Heart left ventricle (tissue), 16 donors: ENCODE measurements around the gene CACNA2D1. TPM values are rescaled to one million over a fixed set of nuclear protein-coding genes. Genes with fewer than 3 reads are reported as not detected.
"Not testable (repeated sequence)": the region's sequence is repeated elsewhere in the genome, so short reads cannot be mapped to it uniquely, and the experiment has no call there.

Source experiments
- ATAC-seq, 4 donors: fragments of 200-7000 bp; cut with Tn5 transposase; one replicate each; pipeline ENCODE4 v1.9.1; 2020 to 2022; ENCODE audit warnings: moderate library complexity in 4 of 4, mild to moderate bottlenecking in 3 of 4, moderate number of reproducible peaks in 1 of 4
- DNase-seq, 5 donors: peaks; one replicate each; pipeline ENCODE4 v3.0.0-alpha.2; 2020
- H3K27ac ChIP-seq, 12 donors: fragments of 200-600 bp; sonication (generic) in 4 of 12; one replicate each; pipeline versions ENCODE4 v1.5.0 to v1.8.0; 2016 to 2022; ENCODE audit warnings: mild to moderate bottlenecking in 2 of 12
- H3K27me3 ChIP-seq, 9 donors: fragments of 200-600 bp; sonication (generic) in 2 of 9; one replicate each; pipeline versions ENCODE4 v1.5.1 to v1.8.0; 2016 to 2022; ENCODE audit warnings: mild to moderate bottlenecking in 3 of 9
- H3K36me3 ChIP-seq, 9 donors: fragments of 200-600 bp; sonication (generic) in 2 of 9; one replicate each; pipeline versions ENCODE4 v1.5.0 to v1.8.0; 2018 to 2022; ENCODE audit warnings: mild to moderate bottlenecking in 2 of 9
- H3K4me1 ChIP-seq, 12 donors: fragments of 200-600 bp; sonication (generic) in 4 of 12; one replicate each; pipeline versions ENCODE4 v1.5.0 to v1.8.0; 2016 to 2022; ENCODE audit warnings: mild to moderate bottlenecking in 3 of 12
- H3K4me3 ChIP-seq, 12 donors: fragments of 200-600 bp; sonication (generic) in 4 of 12; one replicate each; pipeline versions ENCODE4 v1.5.0 to v1.8.0; 2017 to 2022; ENCODE audit warnings: mild to moderate bottlenecking in 9 of 12, moderate library complexity in 4 of 12
- H3K9me3 ChIP-seq, 12 donors: fragments of 200-600 bp; sonication (generic) in 4 of 12; one replicate each; pipeline versions ENCODE4 v1.5.0 to v1.8.0; 2016 to 2022; ENCODE audit warnings: mild to moderate bottlenecking in 1 of 12
- CTCF ChIP-seq, 12 donors: fragments of 200-600 bp; sonication (generic) in 4 of 12; IDR thresholded peaks; one replicate each; pipeline versions ENCODE4 v1.5.0 to v1.8.0; 2018 to 2022; ENCODE audit warnings: antibody characterized with exemption in 12 of 12, mild to moderate bottlenecking in 5 of 12
- POLR2A ChIP-seq, 2 donors: fragments of 450-650 bp; IDR thresholded peaks; one replicate each; pipeline ENCODE4 v1.6.1; 2017; ENCODE audit warnings: antibody characterized with exemption in 2 of 2, mild to moderate bottlenecking in 2 of 2, moderate library complexity in 2 of 2
- WGBS, 4 donors: extraction: QIAGEN DNeasy Blood & Tissue Kit in 2 of 4; methylation state at CpG; one replicate each; pipeline versions ENCODE4 v1.1.5 to v1.1.7; 2013 to 2018; 5-methylcytosine and 5-hydroxymethylcytosine counted together
- intact Hi-C, 10 donors: fragments of 100-400 bp; cut with DNase I; formaldehyde crosslinking; loops; one replicate each; pipeline versions ENCODE4 v1.11.1 to v1.14.2; 2022
- polyA plus RNA-seq, 2 donors: library from polyadenylated mRNA; stranded (reverse); fragments of 200-250 nt; gene quantifications; one replicate each; pipeline ENCODE4 v1.2.3, GENCODE V29; 2013
- total RNA-seq, 9 donors: library from RNA; depleted of rRNA in 2 of 9; stranded (reverse); fragments of >200 nt in 2 of 9; fragmentation: NEBNext Ultra II Directional in 3 of 9; extraction: Animal tissue kit (Norgen Biotek cat#: 25700) in 3 of 9; gene quantifications; one replicate each; pipeline versions ENCODE4 v1.1.0 to v1.2.4, GENCODE V29; 2016 to 2023
- donor health status: ischemic (EF 13 %, LVEDD 7.1; RV severe dilation, severe dysfunction).
- donor health status: healthy with polysubstance abuse.
- donor health status: DM: no; HTN: yes; CAD: no.
- donor health status: DM: no; HTN: no; CAD: no.
- donor health status: ischemic (EF 25% LVEDD 6.9; RV normal size, moderate dysfunction).
- donor health status: ischemic (EF 25% LVEDD 5.7; RV mildly dilated, moderate dysfunction).
- donor health status: healthy.
- donor health status: DM: yes; HTN: yes; CAD: no.
- donor health status: ischemic (EF 35%, LVEDD 5.7; RV mildly dilated, moderate dysfunction).
- donor health status: nonischemic (EF 11% LVEDD 7.7; RV severe dilation, severe dysfunction).
- donor health status: DM: yes; HTN: yes; CAD: no.
- donor health status: PGD.
- donor health status: ischemic (EF 29% LVEDD 5.4; RV normal size, mild dysfunction).
- donor health status: nonischemic (EF 23%, LVEDD 6.1; RV moderate dilation, normal function).

Gene CACNA2D1
- total and polyA plus RNA-seq, 11 donors = 13.5 to 122 (median 55.5) TPM

DNA sequence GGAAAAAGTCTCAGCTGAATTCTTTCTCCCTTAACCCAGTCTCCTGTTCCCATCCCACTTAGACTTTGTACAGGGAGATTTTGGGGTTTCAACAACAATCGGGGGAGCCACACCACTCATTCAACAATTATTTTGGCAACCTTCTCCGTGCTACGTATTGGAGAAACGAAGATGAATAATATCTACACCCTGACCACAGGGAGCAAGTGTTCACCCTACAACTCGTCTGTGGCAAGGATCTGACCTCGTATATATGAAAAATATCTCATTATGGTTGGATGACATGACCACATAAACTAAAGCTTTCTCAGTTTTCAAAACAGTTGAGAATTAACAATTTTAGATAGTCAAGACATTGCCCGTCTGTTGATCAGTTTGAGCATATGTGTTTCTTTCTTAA lies 302.1 kb downstream of the CACNA2D1 start:
- DNase-seq (no peak), ATAC-seq (no peak)
- no peaks in the 10 kb centered on the region for H3K4me1 ChIP-seq
- 84 to 92% (median 89%) methylated on average over 7 of the region's 7 CpGs for WGBS, 4 donors
- no peaks in the 10 kb centered on the region for H3K36me3 ChIP-seq
- intact Hi-C loops = no loop called here
- no peaks in the 10 kb centered on the region for H3K27me3 ChIP-seq
- H3K27ac ChIP-seq = no peak overlapping the region
- TF ChIP-seq CTCF (IDR thresholded peaks at IDR 0.05) (no peak), POLR2A (IDR thresholded peaks at IDR 0.05) (no peak)
- no peak overlapping the region for H3K4me3 ChIP-seq
- no peaks in the 10 kb centered on the region for H3K9me3 ChIP-seq

DNA sequence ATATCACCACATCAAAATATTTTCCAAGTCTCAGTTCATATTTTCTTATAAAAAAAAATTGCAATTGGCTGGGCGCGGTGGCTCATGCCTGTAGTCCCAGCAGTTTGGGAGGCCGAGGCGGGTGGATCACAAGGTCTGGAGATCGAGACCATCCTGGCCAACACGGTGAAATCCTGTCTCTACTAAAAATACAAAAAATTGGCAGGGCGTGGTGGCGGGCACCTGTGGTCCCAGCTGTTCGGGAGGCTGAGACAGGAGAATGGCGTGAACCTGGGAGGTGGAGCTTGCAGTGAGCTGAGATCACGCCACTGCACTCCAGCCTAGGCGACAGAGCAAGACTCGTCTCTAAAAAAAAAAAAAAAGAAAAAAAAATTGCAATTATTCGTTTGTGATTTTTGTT lies 303.0 kb downstream of the CACNA2D1 start:
- H3K4me3 ChIP-seq, H3K4me1 ChIP-seq, H3K36me3 ChIP-seq, H3K27ac ChIP-seq, ATAC-seq, DNase-seq, H3K9me3 ChIP-seq, intact Hi-C loops, H3K27me3 ChIP-seq: not testable (repeated sequence)
- 92 to 97% (median 96%) methylated on average over 14 of the region's 14 CpGs for whole genome bisulfite sequencing, 4 donors

- DNase-seq (no peak), ATAC-seq (no peak)
- 78 to 82% (median 80%) methylated on average over 2 of the region's 2 CpGs for WGBS, 4 donors
- Histone ChIP-seq H3K9me3 (no peaks in the 10 kb centered on the region), H3K4me3 (no peak overlapping the region), H3K36me3 (peaks cover 0 to 6% (median 0%) of the 10 kb centered on the region in 9 donors), H3K27ac (no peak overlapping the region), H3K27me3 (no peaks in the 10 kb centered on the region), H3K4me1 (peaks cover 0 to 17% (median 6%) of the 10 kb centered on the region in 12 donors)
- TF ChIP-seq POLR2A (IDR thresholded peaks at IDR 0.05) (no peak), CTCF (IDR thresholded peaks at IDR 0.05) (no peak)
- intact Hi-C loops = no loop called here
These were observed 312.4 kb downstream of the CACNA2D1 start for GRCh38 chr7:82131215-82131614.

- peaks cover 0 to 17% (median 6%) of the 10 kb centered on the region in 12 donors for H3K4me1 ChIP-seq
- H3K27me3 ChIP-seq = no peaks in the 10 kb centered on the region
- no peak overlapping the region for H3K27ac ChIP-seq
- no peak overlapping the region for H3K4me3 ChIP-seq
- TF ChIP-seq POLR2A (IDR thresholded peaks at IDR 0.05) (no peak), CTCF (IDR thresholded peaks at IDR 0.05) (no peak)
- H3K9me3 ChIP-seq = peaks cover 0 to 9% (median 0%) of the 10 kb centered on the region in 12 donors
- ATAC-seq (no peak), DNase-seq (no peak)
- peaks cover 0 to 5% (median 0%) of the 10 kb centered on the region in 9 donors for H3K36me3 ChIP-seq
- intact Hi-C loops = no loop called here
These were observed 314.5 kb downstream of the CACNA2D1 start for GRCh38 chr7:82129091-82129490.

DNA sequence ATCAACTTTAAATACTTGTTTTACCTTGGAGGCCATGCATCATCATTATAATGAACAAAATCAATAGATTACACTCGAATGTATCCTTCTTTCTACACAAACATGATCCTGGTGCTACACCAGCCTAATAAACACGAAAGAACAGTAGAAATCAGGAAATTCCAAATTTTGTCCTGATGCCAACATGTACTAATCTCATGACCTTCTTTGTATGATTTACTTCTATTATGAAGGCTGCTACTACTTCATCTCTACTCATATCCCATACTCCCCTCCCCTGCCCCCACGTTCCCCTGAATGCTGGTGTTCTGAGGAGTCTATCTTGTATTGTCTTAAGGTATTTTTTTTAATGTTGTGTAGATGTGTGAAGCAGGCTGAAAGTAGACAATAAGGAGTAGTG lies 315.0 kb downstream of the CACNA2D1 start:
- no peak overlapping the region for H3K4me3 ChIP-seq
- peaks cover 0 to 11% (median 0%) of the 10 kb centered on the region in 12 donors for H3K9me3 ChIP-seq
- no peak overlapping the region for H3K27ac ChIP-seq
- WGBS, 4 donors = 66 to 76% (median 71%) methylated on average over 3 of the region's 3 CpGs
- H3K36me3 ChIP-seq = peaks cover 0 to under 1% (median 0%) of the 10 kb centered on the region in 9 donors
- no peak for DNase-seq
- intact Hi-C loops = no loop called here
- ATAC-seq = no peak
- H3K27me3 ChIP-seq = no peaks in the 10 kb centered on the region
- peaks cover 0 to 17% (median 6%) of the 10 kb centered on the region in 12 donors for H3K4me1 ChIP-seq
- no peak for TF ChIP-seq POLR2A (IDR thresholded peaks at IDR 0.05)
- no peak for TF ChIP-seq CTCF (IDR thresholded peaks at IDR 0.05)
